ENCODE measurements around the gene HOTAIR.

The HOTAIR gene

GRCh38 chr12:53971686-53972085 is 3.1 kb downstream of the HOTAIR start:
- CTCF ChIA-PET = interaction anchor here (0.9 to 1.3 kb wide), 3 partner anchors 12 to 20 kb away, joined by 3 to 4 read pairs (median 3); partner anchors contain the start of gene HOXC10
- WGBS (ENCODE audit: insufficient coverage) = 30% methylated on average over 2 of the region's 2 CpGs
- Histone ChIP-seq H3K27ac (ENCODE audit: insufficient read depth in 1 of 2, low read depth in 1 of 2, low read length in 2 of 2, poor library complexity in 1 of 2, severe bottlenecking in 2 of 2) (no peak overlapping the region), H3K9me3 (ENCODE audit: control extremely low read depth in 1 of 5, control insufficient read depth in 4 of 5, insufficient read depth in 2 of 5, low read depth in 1 of 5, low read length in 4 of 5) (peaks cover 0 to 14% (median 3%) of the 10 kb centered on the region in 5 experiments), H3K4me3 (ENCODE audit: control insufficient read depth in 1 of 7, extremely low read depth in 1 of 7, insufficient read depth in 4 of 7, low read depth in 2 of 7, low read length in 6 of 7) (no peak overlapping the region), H3K36me3 (ENCODE audit: control insufficient read depth in 4 of 4, insufficient read depth in 4 of 4, low read length in 3 of 4) (no peaks in the 10 kb centered on the region), H3K27me3 (replicated peaks in 2 of 5; ENCODE audit: control insufficient read depth in 4 of 5, insufficient read depth in 5 of 5, low read length in 4 of 5) (peaks cover 15 to 100% (median 78%) of the 10 kb centered on the region in 5 experiments), H3K4me1 (ENCODE audit: control extremely low read depth in 1 of 4, control insufficient read depth in 4 of 4, insufficient read depth in 4 of 4, low read length in 3 of 4) (peaks cover 0 to 10% (median 4%) of the 10 kb centered on the region in 4 experiments)
- POLR2A ChIA-PET = no interaction called here
- DNase-seq = no peak

GRCh38 chr12:53971129-53971528 is 3.6 kb downstream of the HOTAIR start:
- POLR2A ChIA-PET = no interaction called here

GRCh38 chr12:53970451-53970850 is 4.3 kb downstream of the HOTAIR start:
- 17% methylated on average over 1 of the region's 4 CpGs for WGBS (ENCODE audit: insufficient coverage)
- Histone ChIP-seq H3K36me3 (ENCODE audit: control insufficient read depth in 4 of 4, insufficient read depth in 4 of 4, low read length in 3 of 4) (no peaks in the 10 kb centered on the region), H3K9me3 (ENCODE audit: control extremely low read depth in 1 of 5, control insufficient read depth in 4 of 5, insufficient read depth in 2 of 5, low read depth in 1 of 5, low read length in 4 of 5) (peaks cover 0 to 6% (median 0%) of the 10 kb centered on the region in 5 experiments), H3K4me3 (ENCODE audit: control insufficient read depth in 1 of 7, extremely low read depth in 1 of 7, insufficient read depth in 4 of 7, low read depth in 2 of 7, low read length in 6 of 7) (no peak overlapping the region), H3K27me3 (replicated peaks in 2 of 5; ENCODE audit: control insufficient read depth in 4 of 5, insufficient read depth in 5 of 5, low read length in 4 of 5) (peaks cover 13 to 100% (median 72%) of the 10 kb centered on the region in 5 experiments), H3K27ac (ENCODE audit: insufficient read depth in 1 of 2, low read depth in 1 of 2, low read length in 2 of 2, poor library complexity in 1 of 2, severe bottlenecking in 2 of 2) (no peak overlapping the region), H3K4me1 (ENCODE audit: control extremely low read depth in 1 of 4, control insufficient read depth in 4 of 4, insufficient read depth in 4 of 4, low read length in 3 of 4) (peaks cover 0 to 10% (median 4%) of the 10 kb centered on the region in 4 experiments)
- ChIA-PET CTCF (no interaction called here), POLR2A (no interaction called here)
- no peak for DNase-seq

More at GRCh38 chr12:53971129-53971528, 3.6 kb downstream of the HOTAIR start:
- CTCF ChIA-PET = interaction anchor here (1.3 kb wide), 2 partner anchors 12 to 14 kb away, joined by 3 to 4 read pairs; partner anchors contain the start of gene HOXC10
- H3K9me3 ChIP-seq (ENCODE audit: control extremely low read depth in 1 of 5, control insufficient read depth in 4 of 5, insufficient read depth in 2 of 5, low read depth in 1 of 5, low read length in 4 of 5) = peaks cover 0 to 11% (median 3%) of the 10 kb centered on the region in 5 experiments
- no peaks in the 10 kb centered on the region for H3K36me3 ChIP-seq (ENCODE audit: control insufficient read depth in 4 of 4, insufficient read depth in 4 of 4, low read length in 3 of 4)
- peaks cover 13 to 100% (median 77%) of the 10 kb centered on the region in 5 experiments for H3K27me3 ChIP-seq (replicated peaks in 2 of 5; ENCODE audit: control insufficient read depth in 4 of 5, insufficient read depth in 5 of 5, low read length in 4 of 5)
- no peak overlapping the region for H3K27ac ChIP-seq (ENCODE audit: insufficient read depth in 1 of 2, low read depth in 1 of 2, low read length in 2 of 2, poor library complexity in 1 of 2, severe bottlenecking in 2 of 2)
- 48% methylated on average over 2 of the region's 3 CpGs for WGBS (ENCODE audit: insufficient coverage)
- no peak for DNase-seq
- H3K4me3 ChIP-seq (ENCODE audit: control insufficient read depth in 1 of 7, extremely low read depth in 1 of 7, insufficient read depth in 4 of 7, low read depth in 2 of 7, low read length in 6 of 7) = no peak overlapping the region
- peaks cover 0 to 10% (median 4%) of the 10 kb centered on the region in 4 experiments for H3K4me1 ChIP-seq (ENCODE audit: control extremely low read depth in 1 of 4, control insufficient read depth in 4 of 4, insufficient read depth in 4 of 4, low read length in 3 of 4)

GRCh38 chr12:53969588-53970259 is 5.0 kb downstream of the HOTAIR start:
- peaks cover 0 to 10% (median 4%) of the 10 kb centered on the region in 4 experiments for H3K4me1 ChIP-seq (ENCODE audit: control extremely low read depth in 1 of 4, control insufficient read depth in 4 of 4, insufficient read depth in 4 of 4, low read length in 3 of 4)
- H3K27me3 ChIP-seq (replicated peaks in 2 of 5; ENCODE audit: control insufficient read depth in 4 of 5, insufficient read depth in 5 of 5, low read length in 4 of 5) = peaks cover 16 to 100% (median 73%) of the 10 kb centered on the region in 5 experiments
- no peaks in the 10 kb centered on the region for H3K36me3 ChIP-seq (ENCODE audit: control insufficient read depth in 4 of 4, insufficient read depth in 4 of 4, low read length in 3 of 4)
- peaks cover 0 to 8% (median 0%) of the 10 kb centered on the region in 5 experiments for H3K9me3 ChIP-seq (ENCODE audit: control extremely low read depth in 1 of 5, control insufficient read depth in 4 of 5, insufficient read depth in 2 of 5, low read depth in 1 of 5, low read length in 4 of 5)
- no peak for DNase-seq
- ChIA-PET CTCF (interaction anchor here (1.6 kb wide), 1 partner anchor 14 kb away, joined by 4 read pairs; no protein-coding TSS in a partner anchor), POLR2A (no interaction called here)
- 25% methylated on average over 11 of the region's 12 CpGs for WGBS (ENCODE audit: insufficient coverage)
- H3K4me3 ChIP-seq (ENCODE audit: control insufficient read depth in 1 of 7, extremely low read depth in 1 of 7, insufficient read depth in 4 of 7, low read depth in 2 of 7, low read length in 6 of 7) = no peak overlapping the region
- H3K27ac ChIP-seq (ENCODE audit: insufficient read depth in 1 of 2, low read depth in 1 of 2, low read length in 2 of 2, poor library complexity in 1 of 2, severe bottlenecking in 2 of 2) = no peak overlapping the region

- Histone ChIP-seq H3K4me1 (ENCODE audit: control extremely low read depth in 1 of 4, control insufficient read depth in 4 of 4, insufficient read depth in 4 of 4, low read length in 3 of 4) (peaks cover 0 to 2% (median 0%) of the 10 kb centered on the region in 4 experiments), H3K9me3 (ENCODE audit: control extremely low read depth in 1 of 5, control insufficient read depth in 4 of 5, insufficient read depth in 2 of 5, low read depth in 1 of 5, low read length in 4 of 5) (peaks cover 0 to 11% (median 0%) of the 10 kb centered on the region in 5 experiments), H3K27me3 (replicated peaks in 2 of 5; ENCODE audit: control insufficient read depth in 4 of 5, insufficient read depth in 5 of 5, low read length in 4 of 5) (peaks cover 21 to 100% (median 82%) of the 10 kb centered on the region in 5 experiments), H3K36me3 (ENCODE audit: control insufficient read depth in 4 of 4, insufficient read depth in 4 of 4, low read length in 3 of 4) (no peaks in the 10 kb centered on the region), H3K27ac (ENCODE audit: insufficient read depth in 1 of 2, low read depth in 1 of 2, low read length in 2 of 2, poor library complexity in 1 of 2, severe bottlenecking in 2 of 2) (no peak overlapping the region), H3K4me3 (ENCODE audit: control insufficient read depth in 1 of 7, extremely low read depth in 1 of 7, insufficient read depth in 4 of 7, low read depth in 2 of 7, low read length in 6 of 7) (no peak overlapping the region)
- ChIA-PET POLR2A (no interaction called here), CTCF (interaction anchor here (0.6 to 1.6 kb wide), 4 partner anchors 10 to 22 kb away, joined by 3 to 4 read pairs (median 3); no protein-coding TSS in a partner anchor)
- 7% methylated on average over 24 of the region's 24 CpGs for whole genome bisulfite sequencing (ENCODE audit: insufficient coverage)
- no peak for DNase-seq
Observed at GRCh38 chr12:53968214-53969127, 6.3 kb downstream of the HOTAIR start.

- WGBS (ENCODE audit: insufficient coverage) = 21% methylated on average over 4 of the region's 5 CpGs
- Histone ChIP-seq H3K36me3 (ENCODE audit: control insufficient read depth in 4 of 4, insufficient read depth in 4 of 4, low read length in 3 of 4) (no peaks in the 10 kb centered on the region), H3K4me1 (ENCODE audit: control extremely low read depth in 1 of 4, control insufficient read depth in 4 of 4, insufficient read depth in 4 of 4, low read length in 3 of 4) (no peaks in the 10 kb centered on the region), H3K27ac (ENCODE audit: insufficient read depth in 1 of 2, low read depth in 1 of 2, low read length in 2 of 2, poor library complexity in 1 of 2, severe bottlenecking in 2 of 2) (no peak overlapping the region), H3K9me3 (ENCODE audit: control extremely low read depth in 1 of 5, control insufficient read depth in 4 of 5, insufficient read depth in 2 of 5, low read depth in 1 of 5, low read length in 4 of 5) (peaks cover 0 to 5% (median 0%) of the 10 kb centered on the region in 5 experiments), H3K27me3 (replicated peaks in 2 of 5; ENCODE audit: control insufficient read depth in 4 of 5, insufficient read depth in 5 of 5, low read length in 4 of 5) (peaks cover 28 to 100% (median 80%) of the 10 kb centered on the region in 5 experiments), H3K4me3 (ENCODE audit: control insufficient read depth in 1 of 7, extremely low read depth in 1 of 7, insufficient read depth in 4 of 7, low read depth in 2 of 7, low read length in 6 of 7) (no peak overlapping the region)
- CTCF ChIA-PET = no interaction called here
- POLR2A ChIA-PET = no interaction called here
- no peak for DNase-seq
Observed at GRCh38 chr12:53967421-53967925, 7.3 kb downstream of the HOTAIR start.
